GM18870 (cell line): ENCODE results near the gene ASAP2.

Experiments
- ATAC-seq: cut with Tn5 transposase; IDR thresholded peaks from one replicate; pipeline ENCODE4 v1.9.1; 2021; ENCODE audit warnings: moderate library complexity; ENCODE audit not compliant: unreplicated experiment

Gene ASAP2

DNA sequence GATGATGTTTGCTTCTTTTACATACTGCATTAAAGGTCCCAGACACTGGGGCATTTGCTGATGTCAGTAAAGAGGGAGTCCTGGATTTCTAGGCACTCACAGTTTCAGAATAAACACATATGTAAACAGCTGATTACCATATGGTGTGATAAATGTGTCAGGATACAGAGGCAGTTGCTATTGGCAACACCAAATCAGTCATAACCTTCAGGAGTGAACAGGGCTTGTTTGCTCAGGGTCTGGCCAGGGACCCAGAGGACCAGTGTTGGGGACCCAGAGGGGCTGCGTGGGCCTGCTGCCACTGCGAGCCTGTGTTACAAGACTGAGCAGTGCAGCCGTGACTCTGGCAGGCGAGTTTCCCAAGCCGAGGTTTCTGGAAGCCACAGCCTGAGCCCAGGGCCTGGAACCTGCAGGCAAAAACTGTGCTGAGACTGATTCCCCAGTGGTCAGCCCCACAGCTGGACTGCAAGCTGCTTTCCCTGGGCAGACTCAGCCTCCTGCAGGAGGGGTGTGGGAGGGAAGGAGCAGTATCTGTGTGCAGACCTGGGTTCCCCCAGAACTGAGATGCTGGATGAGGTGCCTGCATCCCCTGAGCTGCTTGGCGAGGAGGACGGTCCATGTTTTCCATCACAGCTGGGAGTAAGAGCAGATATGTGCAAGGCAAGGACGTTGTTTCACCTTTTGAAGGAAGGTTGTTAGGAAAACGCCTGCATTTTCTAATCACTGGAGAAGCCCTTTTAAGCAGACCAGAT is 23.6 kb downstream of the ASAP2 start:
- no peak for ATAC-seq

DNA sequence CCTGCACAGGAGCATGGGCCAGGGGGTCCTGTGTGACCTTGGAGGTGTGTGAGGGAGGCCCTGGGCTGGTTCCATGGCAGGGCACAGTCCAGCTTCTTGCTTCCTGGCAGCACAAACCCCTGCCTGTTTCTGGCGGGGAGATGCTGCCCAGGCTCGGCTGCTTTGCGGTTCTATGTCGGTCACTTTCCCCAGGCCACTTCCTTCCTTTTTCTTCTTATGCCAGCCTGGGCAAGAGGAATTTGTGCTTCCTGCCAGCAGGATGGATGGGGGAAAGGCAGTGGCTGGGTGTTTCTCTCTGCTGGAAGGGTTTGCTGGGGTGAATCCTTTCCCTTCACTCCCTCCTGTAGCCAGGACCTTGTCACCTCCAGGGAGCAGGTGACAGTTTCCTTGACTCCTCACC is 24.3 kb downstream of the ASAP2 start:
- ATAC-seq = no peak

DNA sequence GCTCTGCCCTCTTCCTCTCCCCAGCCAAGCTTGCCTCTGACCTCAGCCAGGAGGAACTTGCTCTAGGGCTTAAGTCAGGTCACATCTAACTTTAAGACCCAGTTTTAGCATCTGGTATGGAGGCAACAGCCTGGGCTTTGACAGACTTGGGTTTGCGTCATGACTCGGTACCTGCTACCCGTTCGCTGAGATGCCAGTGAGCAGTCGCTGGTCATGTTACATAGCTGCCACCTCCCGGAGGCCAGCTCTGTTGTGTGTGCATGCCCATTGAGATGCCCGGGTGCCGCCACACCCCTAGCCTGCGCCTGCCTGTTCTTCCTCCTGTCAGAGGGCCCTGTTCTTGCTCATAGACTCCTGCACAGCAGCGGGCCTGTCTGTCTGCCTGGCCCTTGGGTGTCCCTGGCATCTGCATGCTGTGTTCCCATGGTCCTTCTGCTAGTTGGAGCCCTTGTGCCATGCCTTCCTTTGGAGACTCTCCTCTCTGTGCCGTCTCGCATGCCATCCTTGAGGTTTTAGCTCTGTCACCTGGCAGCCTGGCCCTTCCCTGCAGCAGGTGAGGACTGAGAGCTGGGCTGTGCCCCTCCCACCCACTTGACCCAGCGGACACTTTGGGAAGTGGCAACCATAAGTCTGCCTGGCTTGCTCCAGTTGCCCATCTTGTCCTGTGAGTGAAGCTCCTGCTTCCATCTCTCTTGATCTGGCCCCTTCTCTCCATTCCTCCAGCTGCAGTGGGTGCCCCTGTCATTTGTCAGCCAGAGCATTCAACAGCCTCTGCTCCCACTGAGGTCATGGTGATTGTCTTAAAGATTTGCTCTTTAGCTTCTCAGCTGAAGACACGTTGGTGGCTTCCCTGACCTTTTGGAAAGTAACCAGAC is 24.9 kb downstream of the ASAP2 start:
- no peak for ATAC-seq

DNA sequence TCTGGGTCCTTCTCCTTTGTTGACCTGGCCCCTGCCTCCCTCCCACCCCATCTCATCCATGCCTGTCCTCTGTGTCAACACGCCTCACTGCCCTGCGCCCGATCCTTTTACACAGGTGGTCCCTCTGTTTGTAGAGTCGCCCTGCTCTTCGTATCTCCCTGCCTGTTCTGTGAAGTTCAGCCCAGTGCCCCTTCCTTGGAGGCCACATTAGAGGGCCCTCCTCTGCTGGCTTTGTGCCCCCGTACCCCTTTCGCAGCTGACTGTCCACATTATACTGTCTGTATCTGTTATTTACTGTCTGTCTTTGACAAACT is 25.5 kb downstream of the ASAP2 start:
- ATAC-seq = no peak

DNA sequence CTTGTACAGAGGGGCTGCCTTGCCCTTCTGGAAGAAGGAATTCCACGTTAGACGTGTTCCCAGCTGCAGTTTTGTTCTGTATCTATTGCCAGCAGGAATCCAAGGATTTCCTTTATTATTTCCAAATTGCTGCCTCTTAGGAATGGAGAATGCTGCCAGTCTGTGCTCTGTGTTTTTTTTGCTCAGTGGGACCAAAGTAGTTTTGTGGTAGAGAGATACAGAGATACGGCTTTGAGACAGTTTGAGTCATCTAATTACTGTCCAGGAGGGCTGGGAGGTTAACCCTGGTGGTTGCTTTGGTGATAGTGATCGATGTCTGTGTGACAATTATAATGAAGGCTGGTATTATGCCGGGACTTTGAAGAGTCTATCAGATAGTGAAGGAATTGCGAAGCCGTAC is 26.3 kb downstream of the ASAP2 start:
- no peak for ATAC-seq

DNA sequence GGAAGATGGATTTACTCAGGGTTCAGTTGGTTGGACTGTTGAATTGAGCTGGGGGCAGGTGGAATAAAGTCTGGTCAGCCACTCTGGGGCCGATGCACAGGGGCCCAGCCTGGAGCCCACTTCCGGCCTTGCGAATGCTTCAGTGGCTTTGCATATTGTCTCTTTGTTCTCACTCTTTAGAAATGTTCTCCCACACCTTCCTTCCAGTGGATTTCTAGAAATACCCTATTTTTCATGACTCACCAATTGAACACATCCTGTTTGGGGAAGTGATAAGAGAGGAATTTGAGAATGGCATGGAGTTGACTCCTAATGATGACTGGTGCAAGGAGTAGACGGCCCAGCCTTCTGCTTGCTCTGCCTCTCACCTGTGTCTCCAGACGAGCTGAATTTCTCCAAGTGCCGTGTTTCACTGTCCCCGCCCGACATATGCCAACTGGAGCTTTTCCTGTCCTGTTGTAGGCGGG is 28.1 kb downstream of the ASAP2 start:
- no peak for ATAC-seq

DNA sequence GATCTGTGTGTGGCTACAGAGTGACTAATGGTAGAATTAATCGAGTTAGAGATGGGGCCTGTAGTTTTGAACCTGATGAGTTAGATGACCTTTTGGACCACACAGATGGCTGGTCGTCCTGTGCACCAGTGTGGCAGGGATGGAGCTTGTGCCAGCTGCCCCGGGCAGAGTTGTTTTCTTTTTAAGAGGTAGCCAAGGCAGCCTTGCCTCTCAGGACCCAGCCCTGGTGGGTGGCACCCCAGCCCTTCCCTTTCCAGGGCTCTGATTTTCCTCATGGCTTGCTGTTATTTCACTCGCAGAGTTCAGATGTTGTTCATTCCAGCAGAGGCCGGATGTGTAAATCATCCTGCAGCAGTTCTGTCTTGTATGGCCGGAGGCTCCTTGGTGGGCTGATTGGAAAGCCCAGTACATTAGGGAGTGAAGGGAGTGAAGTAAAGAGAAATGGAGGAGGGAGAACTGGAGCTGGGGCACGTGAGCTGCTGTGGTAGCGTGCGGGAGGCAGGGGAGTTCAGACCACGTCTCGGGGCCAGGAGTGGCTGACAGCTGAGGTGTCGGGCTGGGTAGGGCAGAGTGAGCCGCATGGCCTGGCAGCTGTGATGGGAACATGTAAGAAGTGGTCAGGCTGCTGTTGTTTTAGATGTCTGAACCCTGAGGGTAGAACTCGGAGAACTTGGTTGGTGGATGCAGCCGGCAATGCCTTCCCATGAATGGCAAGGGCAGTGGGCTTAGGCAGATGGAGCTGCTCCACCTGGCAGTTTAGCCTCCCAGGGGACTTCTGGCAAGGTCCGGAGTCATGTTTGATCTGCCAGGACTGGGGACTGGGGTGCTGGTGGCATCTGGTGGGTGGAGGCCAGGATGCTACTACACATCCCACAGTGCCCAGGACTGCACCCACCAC is 28.8 kb downstream of the ASAP2 start:
- no peak for ATAC-seq

DNA sequence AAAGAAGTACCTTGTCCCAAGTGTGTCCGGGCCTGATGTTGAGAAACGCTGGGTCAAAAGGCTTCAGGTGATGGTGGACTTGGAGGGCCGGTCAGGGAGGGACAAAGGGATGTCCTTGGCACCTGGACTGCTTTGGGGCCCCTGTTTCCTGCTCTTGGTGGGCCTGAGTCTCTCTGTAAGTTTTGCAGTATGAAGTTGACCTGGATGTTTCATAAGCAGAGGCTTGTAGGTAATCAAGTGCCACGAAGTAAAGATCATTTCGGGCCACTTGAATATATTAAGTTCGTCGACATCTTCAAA is 29.4 kb downstream of the ASAP2 start:
- no peak for ATAC-seq

DNA sequence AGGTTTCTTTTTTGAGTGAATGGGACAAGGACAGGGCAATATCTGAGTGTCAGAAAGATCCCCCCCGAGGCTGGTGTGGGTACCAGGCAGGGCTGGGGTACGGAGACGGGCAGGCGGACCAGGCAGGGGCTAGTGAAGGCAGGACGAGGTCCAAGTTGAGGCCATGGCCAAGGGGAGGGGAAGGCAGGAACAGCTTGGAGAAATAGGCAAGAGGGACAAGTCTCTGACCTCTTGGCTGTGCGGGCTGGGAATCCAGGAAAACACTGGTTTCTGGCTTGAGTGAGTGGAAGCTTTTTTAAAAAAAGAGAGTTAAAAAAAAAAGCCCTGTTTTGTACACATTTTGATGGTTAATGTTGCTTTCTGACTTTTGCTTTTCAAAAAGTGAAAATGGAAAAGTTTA is 30.3 kb downstream of the ASAP2 start:
- no peak for ATAC-seq

DNA sequence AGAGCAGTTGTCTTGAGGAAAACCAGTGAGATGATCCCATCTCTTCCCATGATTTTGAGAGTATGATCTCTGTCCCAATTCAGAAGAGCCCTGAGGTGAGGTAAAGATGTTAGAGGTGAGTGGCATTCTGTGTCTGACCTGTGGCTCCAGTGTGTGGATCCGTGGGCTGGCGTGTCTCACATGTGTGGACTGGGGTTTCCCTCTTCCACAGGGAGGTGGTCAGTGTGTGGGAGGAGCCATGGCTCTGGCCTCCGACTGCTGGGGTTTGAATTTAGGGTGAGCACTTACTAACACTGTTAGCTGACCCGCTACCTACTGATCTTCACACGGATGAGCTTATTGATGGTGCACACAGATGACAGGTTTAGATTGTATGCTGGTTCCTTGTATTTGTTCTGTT is 31.2 kb downstream of the ASAP2 start:
- ATAC-seq = no peak

DNA sequence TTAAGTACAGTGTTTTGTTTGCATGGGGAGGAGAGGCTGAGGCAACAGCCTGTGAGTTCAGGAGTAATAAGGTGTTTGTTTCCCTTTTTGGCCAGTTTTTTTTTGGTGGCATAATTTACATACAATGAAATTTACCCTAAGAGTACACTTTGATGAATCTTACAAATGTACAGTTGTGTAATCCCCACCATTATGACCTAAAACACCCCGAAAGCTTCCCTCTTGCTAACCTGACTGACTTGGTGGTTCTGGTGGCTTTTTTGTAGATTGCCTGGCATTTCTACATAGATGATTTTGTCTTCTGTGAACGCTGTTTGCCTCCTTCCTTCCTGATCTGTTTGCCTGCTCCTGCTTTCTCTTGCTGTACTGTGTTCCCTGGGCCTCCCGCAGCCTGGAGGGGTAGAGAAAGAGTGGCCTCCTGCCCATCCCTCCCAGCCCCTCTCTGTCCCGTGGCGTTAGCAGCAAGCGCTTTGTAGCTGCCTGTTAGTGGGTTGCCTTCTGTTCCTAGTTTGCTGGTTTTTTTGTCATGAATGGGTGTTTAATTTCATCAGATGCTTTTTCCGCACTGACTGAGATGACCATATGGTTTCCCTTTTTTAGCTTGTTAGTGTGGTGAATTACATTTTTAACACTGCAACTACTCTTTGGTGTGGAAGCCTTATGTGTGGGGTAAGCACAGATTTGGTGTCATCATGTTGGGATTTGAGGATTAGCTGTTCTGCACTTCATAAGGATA is 32.1 kb downstream of the ASAP2 start:
- no peak for ATAC-seq

DNA sequence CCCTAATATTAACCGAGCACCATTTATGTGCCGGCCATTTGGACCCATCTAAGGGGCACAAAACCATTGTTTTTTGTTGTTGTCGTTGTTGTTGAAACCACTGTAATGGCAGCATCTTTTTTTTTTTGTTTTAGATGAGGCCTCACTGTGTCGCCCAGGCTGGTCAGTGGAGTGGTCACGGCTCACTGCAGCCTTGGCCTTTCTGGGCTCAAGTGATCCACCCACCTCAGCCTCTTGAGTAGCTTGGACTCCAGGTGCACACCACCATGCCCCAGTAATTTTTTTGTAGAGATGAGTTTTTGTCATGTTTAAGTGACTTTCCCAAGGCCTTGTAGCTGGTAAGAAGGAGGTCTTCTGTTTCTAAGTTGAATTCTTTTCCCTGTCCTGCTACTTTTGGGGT is 33.0 kb downstream of the ASAP2 start:
- ATAC-seq = no peak

DNA sequence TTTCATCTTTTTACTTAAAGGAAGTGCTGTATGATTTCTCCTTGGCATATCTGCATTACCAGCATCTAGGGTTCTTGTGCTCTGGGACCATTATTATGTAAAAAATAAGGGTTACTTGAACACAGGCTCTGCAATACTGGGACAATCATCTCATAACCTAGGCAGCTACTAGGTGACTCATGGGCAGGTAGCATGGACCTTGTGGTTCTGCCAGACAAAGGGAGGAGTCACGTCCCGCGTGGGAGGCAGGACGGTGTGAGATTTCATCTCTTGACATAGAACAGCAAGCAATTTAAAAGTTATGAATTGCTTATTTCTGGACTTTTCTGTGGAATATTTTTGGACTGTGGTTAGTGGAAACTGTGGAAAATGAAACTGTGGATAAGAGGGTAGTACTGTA is 34.1 kb downstream of the ASAP2 start:
- no peak for ATAC-seq

DNA sequence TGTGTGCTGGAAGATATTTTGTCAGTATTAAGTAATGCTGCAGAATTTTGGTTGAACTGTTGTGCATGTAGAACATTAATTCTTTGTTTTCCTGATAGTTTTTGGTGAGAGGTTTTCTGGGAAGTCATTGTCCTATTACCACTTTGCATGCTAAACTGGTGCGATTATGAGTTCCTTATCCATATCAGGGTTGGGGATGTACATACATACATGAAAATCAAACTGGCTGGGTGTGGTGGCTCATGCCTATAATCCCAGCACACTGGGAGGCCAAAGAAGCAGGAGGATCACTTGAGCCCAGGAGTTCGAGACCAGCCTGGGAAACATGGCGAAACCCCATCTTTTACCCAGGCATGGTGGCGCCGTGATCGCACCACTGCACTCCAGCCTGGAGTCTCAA is 34.6 kb downstream of the ASAP2 start:
- ATAC-seq = no peak

DNA sequence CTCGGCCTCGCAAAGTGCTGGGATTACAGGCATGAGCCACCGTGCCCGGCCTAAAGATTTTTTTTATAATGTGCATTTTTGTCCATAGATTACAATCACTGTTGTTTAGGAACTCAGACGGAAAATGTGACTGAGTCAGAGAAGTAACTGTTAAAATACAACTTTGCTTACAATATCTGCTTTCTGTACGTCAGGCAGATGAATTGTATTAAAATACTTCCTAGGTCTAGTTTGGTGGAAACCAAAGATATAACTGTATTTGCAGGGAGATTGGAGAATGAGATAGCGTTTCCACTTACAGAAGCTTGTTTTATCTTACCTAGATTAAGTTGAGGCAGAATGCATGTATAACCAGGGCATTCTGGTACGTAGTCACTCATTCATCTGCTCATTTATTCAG is 36.7 kb downstream of the ASAP2 start:
- no peak for ATAC-seq

DNA sequence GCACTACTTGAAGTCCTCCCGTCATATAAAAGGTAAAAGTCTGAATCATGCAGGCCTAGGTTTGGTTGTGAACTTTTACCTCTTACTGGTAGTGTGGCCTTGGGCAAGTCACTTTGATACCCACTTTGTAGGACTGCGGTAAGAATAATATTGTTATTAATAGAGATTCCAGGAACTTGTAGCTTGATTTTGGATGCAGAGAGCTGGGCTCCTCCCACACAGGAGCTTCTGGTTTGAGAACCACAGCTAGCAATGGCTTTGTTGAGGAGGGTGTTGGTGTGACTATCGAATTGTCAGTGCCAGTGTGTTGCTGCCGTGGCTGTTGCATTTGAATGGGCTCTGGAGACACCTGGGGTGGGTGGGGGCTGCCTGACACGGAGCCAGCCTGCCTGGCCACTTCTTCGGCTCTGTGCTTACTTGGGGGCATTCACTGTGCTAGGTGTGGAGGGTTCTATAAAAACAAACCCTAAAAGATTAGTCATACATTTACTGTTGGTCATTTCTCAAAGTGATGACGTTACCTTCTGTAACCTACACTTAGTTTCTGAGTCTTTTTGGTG is 38.5 kb downstream of the ASAP2 start:
- no peak for ATAC-seq

DNA sequence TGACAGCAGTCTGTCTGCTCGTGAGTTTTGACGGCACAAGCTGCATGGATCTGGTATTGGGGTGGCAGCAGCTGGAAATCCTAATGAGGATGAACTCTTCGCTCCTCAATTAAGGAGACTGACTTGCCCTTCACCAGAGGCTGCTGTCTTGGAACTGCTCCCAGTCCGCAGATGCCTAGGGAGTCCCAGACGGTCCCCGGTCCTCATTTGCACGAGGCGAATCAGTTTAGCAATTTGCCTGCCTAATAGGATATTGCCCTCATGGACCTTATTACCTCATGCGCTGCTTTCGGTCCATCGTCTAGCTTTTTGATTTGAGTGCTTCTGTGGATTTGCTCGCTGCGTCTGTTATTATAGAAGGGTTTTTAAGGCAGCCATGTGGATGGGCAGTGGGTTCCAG is 40.6 kb downstream of the ASAP2 start:
- ATAC-seq = no peak

DNA sequence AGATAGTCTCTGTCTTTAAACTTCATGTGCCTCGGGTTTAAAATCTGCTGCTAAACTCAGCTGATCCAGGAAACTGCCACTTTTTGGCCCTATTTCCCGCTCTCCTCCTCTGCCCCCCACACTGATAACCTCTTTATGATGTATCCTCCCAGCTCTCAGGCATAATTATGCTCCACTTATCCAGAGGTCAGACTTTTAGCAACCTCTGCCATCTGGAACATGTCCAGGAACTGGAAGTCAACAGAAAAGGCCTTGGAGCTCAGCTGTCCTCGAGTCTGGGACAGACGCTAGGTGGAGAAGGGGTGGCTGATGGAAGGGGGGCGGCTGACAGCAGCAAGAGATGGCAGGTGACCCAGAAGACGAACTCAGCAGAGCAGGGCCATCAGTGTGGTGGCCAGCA is 41.2 kb downstream of the ASAP2 start:
- ATAC-seq = no peak

DNA sequence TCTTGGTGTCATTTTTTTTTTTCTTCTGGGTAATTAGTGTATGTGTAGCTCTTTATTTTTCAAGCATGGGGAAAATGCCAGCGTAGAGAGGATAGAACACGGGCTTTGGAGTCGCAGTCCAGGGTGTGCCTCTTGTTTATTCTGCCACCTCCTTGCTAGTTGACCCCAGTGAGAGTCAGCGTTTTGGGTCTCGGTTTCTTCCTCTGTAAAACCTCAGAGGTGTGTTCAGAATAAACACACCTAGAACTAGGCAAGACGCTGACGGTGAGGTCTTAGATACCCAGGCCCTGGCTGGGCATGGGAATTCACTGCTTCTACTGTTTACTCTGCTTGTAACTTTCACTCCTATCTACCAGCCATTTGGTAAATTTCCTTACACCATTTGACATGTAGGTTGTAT is 41.8 kb downstream of the ASAP2 start:
- no peak for ATAC-seq

DNA sequence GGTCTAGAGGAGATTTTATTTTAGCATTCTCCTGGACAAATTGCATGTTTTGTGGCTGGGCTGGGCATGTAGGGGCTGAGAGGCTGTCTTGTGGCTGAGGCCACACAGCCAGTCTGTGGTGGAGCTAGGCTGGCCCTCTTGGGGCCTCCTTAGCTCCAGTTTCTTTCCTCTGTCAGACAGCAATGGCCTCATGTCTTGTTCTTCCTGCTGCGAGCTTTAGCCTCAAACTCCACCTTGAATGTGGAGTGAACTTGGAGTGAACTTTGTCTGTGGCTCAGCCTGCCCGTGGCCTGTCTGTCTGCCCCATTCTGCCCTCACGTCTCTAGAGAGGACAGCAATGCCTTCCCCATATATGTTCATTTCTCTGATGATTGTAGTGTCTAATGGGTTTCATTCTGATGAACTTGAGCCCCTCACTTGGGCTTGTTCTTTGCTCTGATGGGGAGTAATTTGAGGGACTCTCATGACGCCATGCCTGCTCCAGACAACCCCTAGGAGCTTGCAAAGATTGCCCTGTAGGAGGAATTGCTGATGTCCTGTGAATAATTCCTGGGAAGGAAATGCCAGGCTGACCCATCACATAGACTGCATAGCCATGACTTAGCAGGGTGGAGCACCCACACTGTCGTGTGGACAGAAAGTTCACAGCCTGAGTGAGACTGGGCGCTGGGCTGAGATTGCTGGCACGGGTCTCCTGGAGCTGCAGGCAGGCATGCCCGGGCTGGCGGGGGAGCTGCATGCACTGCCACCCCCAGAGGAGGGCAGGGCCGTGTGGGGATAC is 42.6 kb downstream of the ASAP2 start:
- no peak for ATAC-seq
